ENCODE results near the gene GRB14.

GRB14 gene

DNA sequence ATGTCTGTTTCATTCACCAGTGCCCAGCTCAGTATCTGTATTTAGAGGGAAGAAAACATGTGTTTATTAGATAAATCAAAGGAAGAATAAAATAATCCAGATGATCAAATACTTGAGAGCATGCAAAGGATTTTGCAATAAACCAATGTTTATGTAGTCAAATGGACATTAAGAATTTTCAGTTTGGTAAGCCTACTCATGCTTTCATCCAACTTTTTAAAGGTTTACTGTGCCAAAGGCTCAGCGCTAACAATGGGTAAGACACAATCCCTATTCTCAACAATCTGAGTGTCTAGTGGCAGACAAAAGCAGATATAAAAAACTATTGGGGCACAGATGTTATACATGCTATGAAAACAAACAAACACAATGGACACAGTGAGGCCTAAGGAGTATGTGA lies 26.3 kb downstream of the GRB14 start:
- TF ChIP-seq, protein P1, sequence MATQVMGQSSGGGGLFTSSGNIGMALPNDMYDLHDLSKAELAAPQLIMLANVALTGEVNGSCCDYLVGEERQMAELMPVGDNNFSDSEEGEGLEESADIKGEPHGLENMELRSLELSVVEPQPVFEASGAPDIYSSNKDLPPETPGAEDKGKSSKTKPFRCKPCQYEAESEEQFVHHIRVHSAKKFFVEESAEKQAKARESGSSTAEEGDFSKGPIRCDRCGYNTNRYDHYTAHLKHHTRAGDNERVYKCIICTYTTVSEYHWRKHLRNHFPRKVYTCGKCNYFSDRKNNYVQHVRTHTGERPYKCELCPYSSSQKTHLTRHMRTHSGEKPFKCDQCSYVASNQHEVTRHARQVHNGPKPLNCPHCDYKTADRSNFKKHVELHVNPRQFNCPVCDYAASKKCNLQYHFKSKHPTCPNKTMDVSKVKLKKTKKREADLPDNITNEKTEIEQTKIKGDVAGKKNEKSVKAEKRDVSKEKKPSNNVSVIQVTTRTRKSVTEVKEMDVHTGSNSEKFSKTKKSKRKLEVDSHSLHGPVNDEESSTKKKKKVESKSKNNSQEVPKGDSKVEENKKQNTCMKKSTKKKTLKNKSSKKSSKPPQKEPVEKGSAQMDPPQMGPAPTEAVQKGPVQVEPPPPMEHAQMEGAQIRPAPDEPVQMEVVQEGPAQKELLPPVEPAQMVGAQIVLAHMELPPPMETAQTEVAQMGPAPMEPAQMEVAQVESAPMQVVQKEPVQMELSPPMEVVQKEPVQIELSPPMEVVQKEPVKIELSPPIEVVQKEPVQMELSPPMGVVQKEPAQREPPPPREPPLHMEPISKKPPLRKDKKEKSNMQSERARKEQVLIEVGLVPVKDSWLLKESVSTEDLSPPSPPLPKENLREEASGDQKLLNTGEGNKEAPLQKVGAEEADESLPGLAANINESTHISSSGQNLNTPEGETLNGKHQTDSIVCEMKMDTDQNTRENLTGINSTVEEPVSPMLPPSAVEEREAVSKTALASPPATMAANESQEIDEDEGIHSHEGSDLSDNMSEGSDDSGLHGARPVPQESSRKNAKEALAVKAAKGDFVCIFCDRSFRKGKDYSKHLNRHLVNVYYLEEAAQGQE (IDR thresholded peaks at IDR 0.05; ENCODE audit: low read depth), result no peak
- TF ChIP-seq, protein P2, sequence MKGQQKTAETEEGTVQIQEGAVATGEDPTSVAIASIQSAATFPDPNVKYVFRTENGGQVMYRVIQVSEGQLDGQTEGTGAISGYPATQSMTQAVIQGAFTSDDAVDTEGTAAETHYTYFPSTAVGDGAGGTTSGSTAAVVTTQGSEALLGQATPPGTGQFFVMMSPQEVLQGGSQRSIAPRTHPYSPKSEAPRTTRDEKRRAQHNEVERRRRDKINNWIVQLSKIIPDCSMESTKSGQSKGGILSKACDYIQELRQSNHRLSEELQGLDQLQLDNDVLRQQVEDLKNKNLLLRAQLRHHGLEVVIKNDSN (IDR thresholded peaks at IDR 0.05), result no peak
- TF ChIP-seq ZBTB7A (IDR thresholded peaks at IDR 0.05; ENCODE audit: low read depth), result no peak
- TF ChIP-seq, protein P3, sequence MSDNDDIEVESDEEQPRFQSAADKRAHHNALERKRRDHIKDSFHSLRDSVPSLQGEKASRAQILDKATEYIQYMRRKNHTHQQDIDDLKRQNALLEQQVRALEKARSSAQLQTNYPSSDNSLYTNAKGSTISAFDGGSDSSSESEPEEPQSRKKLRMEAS (IDR thresholded peaks at IDR 0.05), result no peak
- no peak for TF ChIP-seq CEBPB (IDR thresholded peaks at IDR 0.05)
- no peak for TF ChIP-seq FOXM1 (IDR thresholded peaks at IDR 0.05; ENCODE audit: borderline replicate concordance, low read depth)
- no peak for TF ChIP-seq NFIC (IDR thresholded peaks at IDR 0.05)
- no peak for TF ChIP-seq TAF1 (IDR thresholded peaks at IDR 0.05; ENCODE audit: low read depth)
- TF ChIP-seq EGR1 (IDR thresholded peaks at IDR 0.05), result no peak
- TF ChIP-seq YY1 (IDR thresholded peaks at IDR 0.05; ENCODE audit: low read depth), result no peak
- TF ChIP-seq TEAD4 (IDR thresholded peaks at IDR 0.05), result no peak
- TF ChIP-seq RAD21 (IDR thresholded peaks at IDR 0.05; ENCODE audit: low read depth), result no peak
- TF ChIP-seq TCF12 (IDR thresholded peaks at IDR 0.05; ENCODE audit: low read depth), result no peak
- no peak for TF ChIP-seq CREB1 (IDR thresholded peaks at IDR 0.05; ENCODE audit: low read depth)
- TF ChIP-seq EP300 (IDR thresholded peaks at IDR 0.05; ENCODE audit: borderline replicate concordance), result no peak

DNA sequence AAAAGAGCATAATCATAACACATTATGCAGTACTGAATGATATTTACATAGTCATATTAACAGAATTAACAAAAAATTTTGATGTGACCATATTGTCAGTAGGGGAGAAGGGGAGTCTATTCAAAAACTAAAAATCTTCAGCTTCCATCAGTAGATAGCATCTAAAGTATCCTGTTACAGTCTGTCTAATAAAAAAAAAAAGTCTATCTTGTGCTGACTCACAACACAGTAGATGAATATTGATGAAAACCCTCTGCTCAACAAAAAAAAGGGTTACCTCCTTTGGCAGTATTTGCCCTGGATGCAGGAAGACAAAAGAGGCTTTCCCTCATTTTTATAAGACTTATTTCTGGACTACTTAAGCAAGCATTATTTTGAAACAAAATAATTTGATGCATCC lies 27.3 kb downstream of the GRB14 start:
- no peak for TF ChIP-seq CREB1 (IDR thresholded peaks at IDR 0.05; ENCODE audit: low read depth)
- TF ChIP-seq TAF1 (IDR thresholded peaks at IDR 0.05; ENCODE audit: low read depth), result no peak
- no peak for TF ChIP-seq TCF12 (IDR thresholded peaks at IDR 0.05; ENCODE audit: low read depth)
- no peak for TF ChIP-seq YY1 (IDR thresholded peaks at IDR 0.05; ENCODE audit: low read depth)
- TF ChIP-seq TEAD4 (IDR thresholded peaks at IDR 0.05), result no peak
- TF ChIP-seq, protein P1 (IDR thresholded peaks at IDR 0.05; ENCODE audit: low read depth), result no peak
- TF ChIP-seq EGR1 (IDR thresholded peaks at IDR 0.05), result no peak
- TF ChIP-seq, protein P3 (IDR thresholded peaks at IDR 0.05), result no peak
- TF ChIP-seq ZBTB7A (IDR thresholded peaks at IDR 0.05; ENCODE audit: low read depth), result no peak
- TF ChIP-seq, protein P2 (IDR thresholded peaks at IDR 0.05), result no peak
- no peak for TF ChIP-seq EP300 (IDR thresholded peaks at IDR 0.05; ENCODE audit: borderline replicate concordance)
- TF ChIP-seq CEBPB (IDR thresholded peaks at IDR 0.05), result no peak
- no peak for TF ChIP-seq RAD21 (IDR thresholded peaks at IDR 0.05; ENCODE audit: low read depth)
- TF ChIP-seq FOXM1 (IDR thresholded peaks at IDR 0.05; ENCODE audit: borderline replicate concordance, low read depth), result no peak
- TF ChIP-seq NFIC (IDR thresholded peaks at IDR 0.05), result no peak

DNA sequence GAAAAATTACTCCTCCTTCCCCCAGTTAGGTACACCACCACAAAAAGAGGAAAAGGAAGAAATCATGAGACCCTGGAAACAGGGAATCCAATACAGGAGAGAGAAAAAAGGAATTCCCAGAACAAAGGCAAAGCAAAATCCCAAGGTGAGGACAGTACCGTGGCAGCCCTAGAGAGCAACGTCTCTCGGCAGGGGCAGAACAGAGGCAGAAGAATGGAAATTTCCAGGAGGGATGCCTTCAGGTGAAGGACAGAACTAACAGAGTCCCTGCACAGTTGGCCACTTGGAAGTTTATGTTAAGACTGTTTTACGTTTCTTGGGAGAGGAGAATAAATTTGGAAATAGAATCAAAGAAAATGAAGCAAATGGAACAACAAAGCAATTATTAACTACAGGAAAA lies 27.7 kb downstream of the GRB14 start:
- no peak for TF ChIP-seq EGR1 (IDR thresholded peaks at IDR 0.05)
- no peak for TF ChIP-seq TEAD4 (IDR thresholded peaks at IDR 0.05)
- TF ChIP-seq ZBTB7A (IDR thresholded peaks at IDR 0.05; ENCODE audit: low read depth), result no peak
- TF ChIP-seq YY1 (IDR thresholded peaks at IDR 0.05; ENCODE audit: low read depth), result no peak
- TF ChIP-seq, protein P3 (IDR thresholded peaks at IDR 0.05), result no peak
- TF ChIP-seq FOXM1 (IDR thresholded peaks at IDR 0.05; ENCODE audit: borderline replicate concordance, low read depth), result no peak
- TF ChIP-seq CEBPB (IDR thresholded peaks at IDR 0.05), result no peak
- TF ChIP-seq TCF12 (IDR thresholded peaks at IDR 0.05; ENCODE audit: low read depth), result no peak
- TF ChIP-seq, protein P2 (IDR thresholded peaks at IDR 0.05), result no peak
- TF ChIP-seq, protein P1 (IDR thresholded peaks at IDR 0.05; ENCODE audit: low read depth), result no peak
- TF ChIP-seq NFIC (IDR thresholded peaks at IDR 0.05), result no peak
- no peak for TF ChIP-seq EP300 (IDR thresholded peaks at IDR 0.05; ENCODE audit: borderline replicate concordance)
- TF ChIP-seq TAF1 (IDR thresholded peaks at IDR 0.05; ENCODE audit: low read depth), result no peak
- TF ChIP-seq RAD21 (IDR thresholded peaks at IDR 0.05; ENCODE audit: low read depth), result no peak
- TF ChIP-seq CREB1 (IDR thresholded peaks at IDR 0.05; ENCODE audit: low read depth), result no peak
